IPS-20b (cell line): ENCODE results near the gene KMT2B.

Experiments used
- H3K27ac ChIP-seq: one replicate; pipeline ENCODE4 v1.5.1; 2013; ENCODE audit warnings: low read length
- H3K27me3 ChIP-seq: 2 replicates; pipeline ENCODE4 v1.6.1; 2013; ENCODE audit warnings: mild to moderate bottlenecking, low read length, inconsistent platforms; ENCODE audit not compliant: insufficient read depth
- H3K36me3 ChIP-seq: 2 replicates; pipeline ENCODE4 v1.6.1; 2013; ENCODE audit warnings: low read depth, mild to moderate bottlenecking, inconsistent platforms, low read length, moderate library complexity; ENCODE audit not compliant: insufficient read depth
- H3K4me1 ChIP-seq: 2 replicates; pipeline ENCODE4 v1.6.1; 2013; ENCODE audit warnings: mild to moderate bottlenecking, control low read depth, inconsistent platforms, low read length, moderate library complexity; ENCODE audit not compliant: insufficient read depth
- H3K4me3 ChIP-seq: 2 replicates; pipeline ENCODE4 v1.5.1; 2013; ENCODE audit warnings: mild to moderate bottlenecking, low read length, inconsistent platforms
- H3K9ac ChIP-seq: 2 replicates; pipeline ENCODE4 v1.6.1; 2013; ENCODE audit warnings: low read depth, mild to moderate bottlenecking, inconsistent platforms, low read length, moderate library complexity
- H3K9me3 ChIP-seq: 2 replicates; pipeline ENCODE4 v1.6.1; 2013; ENCODE audit warnings: mild to moderate bottlenecking, low read depth, low read length, inconsistent platforms; ENCODE audit not compliant: insufficient read depth

KMT2B gene

GRCh38 chr19:35746531-35746930 is 28.7 kb downstream of the KMT2B start:
- Histone ChIP-seq H3K4me3 (peak overlapping the region; percentile 83), H3K27ac (no peak overlapping the region), H3K27me3 (no peaks in the 10 kb centered on the region), H3K9ac (peak overlapping the region; percentile 97; the same call in 1 of the 2 replicates), H3K9me3 (no peaks in the 10 kb centered on the region), H3K36me3 (no peaks in the 10 kb centered on the region), H3K4me1 (peaks cover 3% of the 10 kb centered on the region; the same call in 1 of the 2 replicates)

GRCh38 chr19:35748106-35749020 is 30.6 kb downstream of the KMT2B start, which contains the start of gene LIN37:
LIN37 (plus strand) TSS chr19:35748576; CDS start chr19:35748725, 149 bp downstream.
- Histone ChIP-seq H3K9me3 (no peaks in the 10 kb centered on the region), H3K27me3 (no peaks in the 10 kb centered on the region), H3K4me1 (peaks cover 3% of the 10 kb centered on the region; the same call in 1 of the 2 replicates), H3K9ac (peak within 1 kb of the TSS; percentile 63), H3K36me3 (no peaks in the 10 kb centered on the region), H3K27ac (no peak within 1 kb of the TSS), H3K4me3 (peak within 1 kb of the TSS; percentile 89)

GRCh38 chr19:35750167-35750566 is 32.4 kb downstream of the KMT2B start:
- Histone ChIP-seq H3K27me3 (peaks cover 6% of the 10 kb centered on the region; the same call in 1 of the 2 replicates), H3K27ac (no peak overlapping the region), H3K9me3 (no peaks in the 10 kb centered on the region), H3K4me1 (peaks cover 6% of the 10 kb centered on the region; the same call in 1 of the 2 replicates), H3K36me3 (no peaks in the 10 kb centered on the region), H3K9ac (no peak overlapping the region), H3K4me3 (no peak overlapping the region)

DNA sequence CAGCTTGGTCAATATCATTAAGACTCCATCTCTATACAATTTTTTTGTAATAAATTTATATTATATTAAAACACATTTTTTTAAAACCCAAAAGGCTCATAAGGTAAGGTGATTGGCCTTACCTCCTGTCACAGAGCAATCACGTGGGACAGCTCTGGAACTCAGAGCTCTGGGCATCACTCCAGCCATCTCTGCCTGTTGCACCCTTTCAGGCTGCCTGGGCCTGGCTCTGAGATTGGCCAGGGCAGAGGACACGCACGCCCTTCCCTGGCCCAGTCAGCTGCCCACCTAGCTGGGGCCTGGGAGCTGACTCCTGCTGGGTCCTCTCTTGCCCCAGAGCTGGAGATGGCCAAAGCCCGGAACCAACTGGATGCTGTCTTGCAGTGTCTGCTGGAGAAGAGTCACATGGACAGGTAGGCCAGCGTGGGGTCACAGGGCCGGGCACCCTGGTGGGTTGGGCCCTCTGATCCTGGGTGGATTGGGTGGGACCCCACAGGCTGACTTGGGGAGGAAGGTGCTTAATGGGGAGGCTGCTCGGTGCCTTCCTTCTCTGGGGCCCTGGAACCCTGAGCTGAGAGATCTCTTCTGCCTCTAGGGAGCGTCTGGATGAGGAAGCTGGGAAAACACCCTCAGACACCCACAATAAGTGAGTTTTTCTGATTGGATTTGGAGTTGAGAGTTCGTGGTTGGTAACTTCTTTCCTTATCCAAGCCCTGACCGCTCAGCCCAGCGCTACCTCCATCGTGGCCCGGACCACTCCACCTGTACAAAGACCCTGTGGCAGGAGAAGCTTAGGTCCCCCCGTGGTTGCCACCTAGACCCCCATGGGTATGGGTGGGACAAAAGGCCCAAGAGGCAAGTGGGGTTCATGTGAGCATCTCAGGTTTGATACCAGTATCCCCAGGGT is 34.3 kb downstream of the KMT2B start:
- Histone ChIP-seq H3K36me3 (no peaks in the 10 kb centered on the region), H3K9ac (no peak overlapping the region), H3K27ac (no peak overlapping the region)

GRCh38 chr19:35752746-35753350 is 35.0 kb downstream of the KMT2B start:
- no peaks in the 10 kb centered on the region for H3K36me3 ChIP-seq
- H3K27ac ChIP-seq, result no peak overlapping the region
- peaks cover 17% of the 10 kb centered on the region; the same call in 1 of the 2 replicates for H3K27me3 ChIP-seq
- peaks cover 3% of the 10 kb centered on the region; the same call in 1 of the 2 replicates for H3K4me1 ChIP-seq
- H3K4me3 ChIP-seq, result no peak overlapping the region
- no peaks in the 10 kb centered on the region for H3K9me3 ChIP-seq
- no peak overlapping the region for H3K9ac ChIP-seq

More for the DNA sequence above, 34.3 kb downstream of the KMT2B start:
- H3K27me3 ChIP-seq, result peaks cover 17% of the 10 kb centered on the region; the same call in 1 of the 2 replicates
- no peaks in the 10 kb centered on the region for H3K9me3 ChIP-seq
- no peak overlapping the region for H3K4me3 ChIP-seq
- H3K4me1 ChIP-seq, result peaks cover 3% of the 10 kb centered on the region; the same call in 1 of the 2 replicates

DNA sequence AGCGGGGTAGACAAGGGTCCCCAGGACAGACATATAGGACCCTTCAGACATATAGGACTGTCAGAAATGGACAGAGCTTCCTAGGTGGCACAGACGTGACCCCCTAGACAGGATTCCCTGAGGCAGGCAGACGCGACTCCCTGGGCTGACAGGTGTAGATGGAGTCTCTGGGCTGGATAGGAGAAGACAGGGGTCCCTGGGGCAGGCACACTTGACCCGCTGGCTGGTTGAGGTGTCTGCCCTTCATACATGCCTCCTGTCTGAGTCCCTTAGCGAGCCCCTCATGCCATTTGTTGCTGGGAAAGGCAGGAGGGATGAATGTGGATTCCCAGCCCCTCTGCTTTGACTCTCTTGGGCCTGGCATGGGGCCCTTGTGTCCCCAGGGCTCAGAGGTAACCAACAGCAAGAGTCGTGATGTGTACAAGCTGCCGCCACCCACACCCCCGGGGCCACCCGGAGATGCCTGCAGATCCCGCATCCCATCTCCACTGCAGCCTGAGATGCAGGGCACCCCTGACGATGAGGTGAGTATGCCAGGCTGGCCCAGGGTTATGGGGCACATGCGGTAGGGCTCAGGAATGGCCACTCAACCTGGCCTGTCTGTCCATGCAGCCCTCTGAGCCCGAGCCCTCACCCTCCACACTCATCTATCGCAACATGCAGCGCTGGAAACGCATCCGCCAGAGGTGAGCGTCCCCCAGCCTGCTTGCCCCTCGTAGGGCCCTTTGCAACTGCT is 36.0 kb downstream of the KMT2B start:
- H3K27ac ChIP-seq, result no peak overlapping the region

GRCh38 chr19:35754370-35755130 is 36.7 kb downstream of the KMT2B start:
- Histone ChIP-seq H3K9ac (no peak overlapping the region), H3K36me3 (0 out of 2 replicates have a peak, but pooled peaks cover under 1% of the 10 kb centered on the region), H3K4me3 (no peak overlapping the region), H3K27me3 (peaks cover 17% of the 10 kb centered on the region; the same call in 1 of the 2 replicates), H3K4me1 (peaks cover 3% of the 10 kb centered on the region; the same call in 1 of the 2 replicates), H3K27ac (no peak overlapping the region), H3K9me3 (no peaks in the 10 kb centered on the region)

More for the DNA sequence above, 36.0 kb downstream of the KMT2B start:
- Histone ChIP-seq H3K4me1 (peaks cover 3% of the 10 kb centered on the region; the same call in 1 of the 2 replicates), H3K9ac (no peak overlapping the region), H3K27me3 (peaks cover 17% of the 10 kb centered on the region; the same call in 1 of the 2 replicates), H3K4me3 (no peak overlapping the region), H3K36me3 (no peaks in the 10 kb centered on the region), H3K9me3 (no peaks in the 10 kb centered on the region)

GRCh38 chr19:35755131-35755549 is 37.3 kb downstream of the KMT2B start:
- H3K27ac ChIP-seq, result no peak overlapping the region
- H3K4me1 ChIP-seq, result peaks cover 3% of the 10 kb centered on the region; the same call in 1 of the 2 replicates
- H3K9ac ChIP-seq, result no peak overlapping the region; the same call in 1 of the 2 replicates
- peaks cover 17% of the 10 kb centered on the region; the same call in 1 of the 2 replicates for H3K27me3 ChIP-seq
- H3K9me3 ChIP-seq, result no peaks in the 10 kb centered on the region
- peaks cover 6% of the 10 kb centered on the region; the same call in 1 of the 2 replicates for H3K36me3 ChIP-seq
- peak overlapping the region; percentile 100; the same call in 1 of the 2 replicates for H3K4me3 ChIP-seq

GRCh38 chr19:35755550-35756376 is 38.0 kb downstream of the KMT2B start:
- Histone ChIP-seq H3K27ac (no peak overlapping the region), H3K27me3 (peaks cover 17% of the 10 kb centered on the region; the same call in 1 of the 2 replicates), H3K9me3 (no peaks in the 10 kb centered on the region), H3K4me3 (peak overlapping the region; percentile 100; the same call in 1 of the 2 replicates), H3K4me1 (peaks cover 3% of the 10 kb centered on the region; the same call in 1 of the 2 replicates), H3K36me3 (peaks cover 12% of the 10 kb centered on the region; the same call in 1 of the 2 replicates), H3K9ac (no peak overlapping the region; the same call in 1 of the 2 replicates)
